Measurements from ENCODE around the gene SEZ6L2.
"Not testable (repeated sequence)": the region's sequence is repeated elsewhere in the genome, so short reads cannot be mapped to it uniquely, and the experiment has no call there.

Gene SEZ6L2

GRCh38 chr16:29849505-29849904 is 49.8 kb downstream of the SEZ6L2 start:
- DNase-seq: no peak

- no peak for DNase-seq
Measured at GRCh38 chr16:29848420-29849297, 50.7 kb downstream of the SEZ6L2 start.

DNA sequence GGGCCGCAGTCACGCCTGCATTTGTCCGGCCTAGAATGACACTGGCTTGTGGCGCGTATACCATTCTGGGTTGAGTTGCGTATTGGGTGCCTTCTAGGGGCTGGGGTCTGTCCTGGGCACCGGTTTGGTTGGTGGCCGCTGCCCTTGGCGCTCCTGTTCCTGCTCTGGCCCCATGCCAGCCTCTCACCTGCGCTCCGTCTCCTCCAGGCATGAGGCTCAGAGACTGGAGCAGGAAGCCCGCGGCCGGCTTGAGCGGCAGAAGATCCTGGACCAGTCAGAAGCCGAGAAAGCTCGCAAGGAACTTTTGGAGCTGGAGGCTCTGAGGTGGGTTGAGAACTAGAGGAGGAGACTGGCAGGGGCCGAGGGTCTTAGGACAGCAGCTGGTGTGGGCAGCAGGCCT is 53.7 kb downstream of the SEZ6L2 start:
- DNase-seq: no peak

DNA sequence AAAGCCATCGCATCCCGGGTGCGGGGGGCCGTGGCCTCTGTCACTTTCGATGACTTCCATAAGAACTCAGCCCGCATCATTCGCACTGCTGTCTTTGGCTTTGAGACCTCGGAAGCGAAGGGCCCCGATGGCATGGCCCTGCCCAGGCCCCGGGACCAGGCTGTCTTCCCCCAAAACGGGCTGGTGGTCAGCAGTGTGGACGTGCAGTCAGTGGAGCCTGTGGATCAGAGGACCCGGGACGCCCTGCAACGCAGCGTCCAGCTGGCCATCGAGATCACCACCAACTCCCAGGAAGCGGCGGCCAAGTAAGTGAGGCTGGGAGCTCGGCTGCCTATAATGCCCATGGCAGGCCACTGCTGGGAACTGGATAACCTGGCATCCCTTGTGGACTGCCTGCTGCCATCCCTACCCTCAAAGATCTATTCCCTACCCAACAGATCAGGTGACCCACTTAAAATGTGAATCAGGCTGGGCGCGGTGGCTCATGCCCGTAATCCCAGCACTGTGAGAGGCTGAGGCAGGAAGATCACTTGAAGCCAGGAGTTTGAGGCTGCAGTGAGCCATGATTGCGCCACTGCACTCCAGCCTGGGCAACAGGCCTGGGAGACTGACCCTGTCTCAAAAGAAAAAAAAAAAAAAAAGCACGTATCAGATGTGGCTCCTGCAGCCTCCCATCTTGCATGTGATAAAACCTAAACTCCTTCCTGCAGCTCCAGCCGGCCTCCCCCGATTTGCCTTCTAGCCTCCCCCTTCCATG is 54.6 kb downstream of the SEZ6L2 start:
- no peak for DNase-seq

DNA sequence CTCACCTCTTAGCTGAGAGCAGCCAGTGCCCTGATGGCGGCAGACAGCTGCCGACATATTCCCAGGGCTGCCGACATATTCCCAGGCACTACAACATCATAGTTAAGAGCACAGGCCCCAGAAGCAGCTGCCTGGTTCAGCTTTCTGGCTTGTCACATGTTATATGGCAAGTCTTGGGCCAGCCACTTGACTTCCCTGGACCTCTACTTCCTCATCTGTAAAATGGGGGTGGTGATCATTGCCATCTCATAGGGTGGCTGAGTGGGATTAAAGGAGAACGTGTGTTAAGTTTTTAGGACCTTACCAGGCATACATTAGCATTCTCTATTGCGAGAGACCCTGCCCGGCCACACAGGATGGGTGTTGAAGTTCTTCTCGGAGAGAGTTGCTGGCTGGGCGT is 55.4 kb downstream of the SEZ6L2 start:
- no peak for DNase-seq

DNA sequence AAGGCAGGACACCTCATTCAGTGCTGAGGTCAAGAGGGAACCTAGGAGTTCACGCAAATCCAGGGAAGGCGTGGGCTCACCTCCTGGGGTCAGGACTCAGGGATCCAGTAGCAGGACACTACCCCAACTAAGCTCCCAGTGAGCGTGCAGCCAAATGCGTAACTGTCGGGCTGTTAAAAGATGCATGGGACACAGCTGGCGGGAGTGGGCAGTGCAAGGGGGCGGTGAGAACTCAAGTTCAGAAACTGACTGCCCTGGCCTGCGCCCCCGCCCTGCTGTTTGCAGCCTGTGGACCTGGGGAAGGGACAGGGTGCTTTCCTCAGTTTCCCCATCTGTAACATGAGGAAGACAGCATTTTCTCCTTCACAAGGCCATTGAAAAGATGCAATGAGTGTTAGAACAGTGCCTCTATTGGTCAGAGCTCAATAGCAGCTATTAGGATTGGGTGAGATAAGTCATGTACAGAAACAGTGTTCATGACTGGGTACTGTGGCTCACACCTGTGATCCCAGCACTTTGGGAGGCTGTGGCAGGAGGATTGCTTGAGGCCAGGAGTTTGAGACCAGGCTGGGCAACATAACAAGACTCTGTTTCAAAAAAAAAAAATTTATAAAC is 56.5 kb downstream of the SEZ6L2 start:
- DNase-seq: no peak

GRCh38 chr16:29841631-29842030 is 57.7 kb downstream of the SEZ6L2 start:
- no peak for DNase-seq

DNA sequence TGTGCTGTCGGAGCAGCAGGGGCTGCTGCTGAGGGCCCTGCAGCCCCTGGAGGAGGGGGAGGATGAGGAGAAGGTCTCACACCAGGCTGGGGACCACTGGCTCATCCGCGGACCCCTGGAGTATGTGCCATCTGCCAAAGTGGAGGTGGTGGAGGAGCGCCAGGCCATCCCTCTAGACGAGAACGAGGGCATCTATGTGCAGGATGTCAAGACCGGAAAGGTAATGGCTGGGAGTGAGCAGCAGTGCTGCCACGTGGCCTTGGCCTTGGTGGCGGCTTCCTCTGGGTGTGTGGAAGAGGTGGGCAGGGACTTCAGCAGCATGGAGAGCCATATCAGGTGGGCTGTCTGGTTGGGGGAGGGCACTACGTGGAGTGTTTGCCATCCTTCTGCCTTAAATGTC is 59.1 kb downstream of the SEZ6L2 start:
- DNase-seq: no peak

DNA sequence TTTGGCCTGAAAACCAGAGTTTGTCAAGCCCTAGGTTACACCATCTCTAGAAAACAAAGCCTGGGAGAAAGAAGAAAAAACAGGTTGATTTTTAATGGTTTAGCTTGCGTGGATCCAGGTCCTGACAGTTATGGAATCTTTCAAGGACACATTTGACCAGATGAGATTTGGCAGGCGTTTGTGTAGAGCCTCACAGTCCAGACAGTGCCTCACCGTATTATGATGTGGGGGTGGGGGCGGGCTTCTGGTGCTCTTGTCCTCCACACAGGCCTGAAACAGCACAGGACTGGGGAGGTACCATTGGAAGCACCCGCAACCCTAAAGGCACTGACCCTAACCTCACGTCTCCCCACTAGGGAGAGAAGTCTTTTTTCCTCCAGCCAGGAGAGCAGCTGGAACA is 59.5 kb downstream of the SEZ6L2 start:
- no peak for DNase-seq

- no peak for DNase-seq
Measured at GRCh38 chr16:29837841-29838240, 61.5 kb downstream of the SEZ6L2 start.

- no peak for DNase-seq
Measured at GRCh38 chr16:29836623-29837022, 62.7 kb downstream of the SEZ6L2 start.

DNA sequence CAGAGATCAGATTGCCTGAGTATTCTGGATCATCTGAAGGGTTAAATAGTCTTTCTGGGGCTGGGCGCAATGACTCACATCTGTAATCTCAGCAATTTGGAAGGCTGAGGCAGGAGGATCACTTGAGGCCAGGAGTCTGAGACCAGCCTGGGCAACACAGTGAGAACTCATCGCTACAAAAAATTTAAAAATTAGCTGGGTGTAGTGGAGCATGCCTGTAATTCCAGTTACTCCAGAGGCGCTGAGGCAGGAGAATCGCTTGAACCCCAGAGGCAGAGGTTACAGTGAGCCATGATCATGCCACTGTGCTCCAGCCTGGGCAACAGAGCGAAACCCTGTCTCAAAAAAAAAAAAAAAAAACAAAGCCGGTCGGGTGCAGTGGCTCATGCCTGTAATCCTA is 63.4 kb downstream of the SEZ6L2 start:
- no peak for DNase-seq

DNA sequence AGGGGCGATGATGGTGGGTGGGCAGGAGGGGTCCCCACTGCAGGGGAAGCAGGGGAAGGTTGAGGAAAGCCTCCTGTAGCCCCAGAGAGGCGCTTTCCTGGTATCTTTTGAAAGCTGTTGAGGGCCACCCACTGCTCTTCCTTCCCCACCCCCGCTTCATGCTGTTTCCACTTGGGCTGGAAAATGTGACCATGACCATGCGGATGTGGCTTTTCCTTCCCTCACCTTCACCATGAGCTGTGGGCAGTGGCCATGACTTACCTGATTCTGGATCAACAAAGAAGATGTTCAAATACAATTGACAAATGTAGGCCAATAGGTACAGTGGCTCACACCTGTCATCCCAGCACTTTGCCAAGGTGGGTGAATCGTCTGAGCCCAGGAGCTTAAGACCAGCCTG is 65.3 kb downstream of the SEZ6L2 start:
- DNase-seq: no peak

DNA sequence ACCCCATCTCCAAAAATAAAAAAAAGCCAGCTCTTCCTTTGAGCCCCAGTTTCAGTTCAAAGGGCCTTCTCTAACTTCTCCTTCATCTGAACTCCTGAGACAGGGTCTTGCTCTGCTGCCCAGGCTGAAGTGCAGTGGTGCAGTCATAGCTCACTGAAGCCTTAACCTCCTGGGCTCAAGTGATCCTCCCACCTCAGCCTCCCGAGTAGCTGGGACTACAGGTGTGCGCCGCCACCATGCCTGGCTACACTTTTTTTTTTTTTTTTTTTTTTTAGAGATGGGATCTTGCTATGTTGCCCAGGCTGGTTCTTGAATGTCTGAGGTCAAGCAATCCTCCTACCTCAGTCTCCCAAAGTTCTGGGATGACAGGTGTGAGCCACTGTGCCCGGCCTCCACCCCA is 66.1 kb downstream of the SEZ6L2 start:
- not testable (repeated sequence) for DNase-seq

GRCh38 chr16:29831490-29831889 is 67.9 kb downstream of the SEZ6L2 start:
- DNase-seq: no peak

DNA sequence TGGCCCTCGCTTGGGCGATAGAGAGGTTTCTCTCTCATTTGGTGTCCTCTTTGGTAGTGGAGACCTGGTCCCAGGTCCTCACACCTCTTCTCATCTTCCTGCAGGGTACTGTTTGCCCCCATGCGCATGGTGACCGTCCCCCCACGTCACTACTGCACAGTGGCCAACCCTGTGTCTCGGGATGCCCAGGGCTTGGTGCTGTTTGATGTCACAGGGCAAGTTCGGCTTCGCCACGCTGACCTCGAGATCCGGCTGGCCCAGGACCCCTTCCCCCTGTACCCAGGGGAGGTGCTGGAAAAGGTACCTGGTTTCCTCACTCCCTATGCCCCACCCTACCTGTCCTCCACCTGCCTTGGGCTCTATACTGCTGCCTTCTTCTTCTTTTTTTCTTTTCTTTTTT is 68.6 kb downstream of the SEZ6L2 start:
- DNase-seq: no peak

- DNase-seq: no peak
Measured at GRCh38 chr16:29826342-29826695, 73.0 kb downstream of the SEZ6L2 start.

DNA sequence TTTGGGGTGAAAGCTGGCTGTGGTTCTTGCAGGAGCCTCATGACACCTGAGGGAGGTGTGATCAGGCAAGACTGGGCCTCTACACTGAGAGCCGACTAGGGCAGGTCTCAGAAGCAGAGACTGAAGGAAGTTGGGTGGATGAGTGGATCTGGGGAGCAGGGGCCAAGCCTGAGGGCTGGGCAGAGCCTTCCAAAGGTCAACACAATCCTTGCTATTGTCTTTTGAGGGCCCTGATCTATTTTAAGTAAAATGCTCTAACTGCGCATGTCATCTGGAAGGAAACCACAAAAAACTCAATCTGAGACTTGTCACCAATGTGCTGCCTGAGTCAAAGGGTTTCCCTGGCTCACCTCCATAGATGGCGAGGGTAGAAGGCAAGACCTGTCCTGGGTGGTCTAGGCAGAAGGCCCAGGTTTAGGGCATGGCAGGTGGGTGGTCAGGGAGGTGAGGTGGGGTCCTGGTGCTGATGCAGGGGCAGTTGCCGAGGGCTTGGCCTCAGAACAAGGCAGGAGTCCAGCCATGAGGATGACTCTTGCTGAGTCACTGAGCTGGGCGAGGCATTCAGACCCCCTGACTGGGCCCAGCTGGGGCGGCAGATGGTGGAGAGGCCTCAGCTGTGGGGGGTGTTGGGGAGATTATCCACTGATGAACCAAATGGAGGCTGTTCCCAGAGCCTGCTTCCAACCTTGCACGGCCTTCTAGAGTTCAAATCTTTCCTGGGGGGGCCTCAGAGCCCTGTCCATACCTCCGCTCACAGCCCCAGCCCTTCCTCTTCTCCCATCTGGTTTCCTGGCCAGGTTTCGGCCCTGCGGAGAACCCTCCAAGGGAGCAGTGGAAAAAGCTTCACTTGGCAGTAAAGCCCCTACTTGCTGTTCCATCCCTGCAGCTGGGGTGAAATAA is 74.0 kb downstream of the SEZ6L2 start:
- no peak for DNase-seq

GRCh38 chr16:29824589-29825144 is 74.7 kb downstream of the SEZ6L2 start:
- DNase-seq: no peak

DNA sequence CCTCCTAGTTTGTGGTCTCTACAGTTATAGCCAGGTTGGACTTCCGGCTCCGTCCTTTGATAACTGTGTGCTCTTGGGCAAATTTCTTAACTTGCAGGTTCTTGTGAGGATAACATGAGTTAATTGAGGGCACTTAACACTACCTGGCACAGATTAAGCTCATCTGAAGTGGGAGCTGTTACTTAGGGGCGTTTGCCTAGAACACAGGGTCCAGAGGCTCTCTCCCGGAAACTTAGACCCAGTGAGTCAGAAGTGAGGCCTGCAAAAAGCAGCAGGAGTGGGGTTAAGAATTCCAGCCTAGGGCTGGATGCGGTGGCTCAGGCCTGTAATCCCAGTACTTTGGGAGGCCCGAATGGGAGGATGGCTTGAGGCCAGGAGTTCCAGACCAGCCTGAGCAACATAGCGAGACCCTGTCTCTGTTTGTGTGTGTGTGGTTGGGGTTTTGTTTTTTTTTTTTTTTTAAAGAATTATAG is 77.7 kb downstream of the SEZ6L2 start:
- no peak for DNase-seq

All from GOT3 (cell line).